Measurements from ENCODE around the gene TRIM45. TPM values are rescaled to one million over a fixed set of nuclear protein-coding genes. Genes with fewer than 3 reads are reported as not detected.

Gene TRIM45
- total RNA-seq, 4 donors from 2014 or later: 1.8 to 28.9 (median 4.4) TPM

GRCh38 chr1:117066367-117066766 lies 55.2 kb downstream of the TRIM45 start:
- Histone ChIP-seq H3K36me3 (no peaks in the 10 kb centered on the region), H3K4me1 (no peaks in the 10 kb centered on the region), H3K4me3 (no peak overlapping the region), H3K27ac (no peak overlapping the region), H3K27me3 (no peaks in the 10 kb centered on the region), H3K9me3 (no peaks in the 10 kb centered on the region)
- TF ChIP-seq CTCF (IDR thresholded peaks at IDR 0.05) (no peak), POLR2A (IDR thresholded peaks at IDR 0.05) (no peak)
- DNase-seq: no peak

GRCh38 chr1:117061986-117062415 lies 59.5 kb downstream of the TRIM45 start:
- no peaks in the 10 kb centered on the region for H3K9me3 ChIP-seq
- TF ChIP-seq POLR2A (IDR thresholded peaks at IDR 0.05): no peak
- TF ChIP-seq CTCF (IDR thresholded peaks at IDR 0.05): no peak
- no peak overlapping the region for H3K27ac ChIP-seq
- DNase-seq: no peak
- no peaks in the 10 kb centered on the region for H3K36me3 ChIP-seq
- H3K27me3 ChIP-seq: no peaks in the 10 kb centered on the region
- H3K4me3 ChIP-seq: no peak overlapping the region
- H3K4me1 ChIP-seq: peaks cover 0 to 7% (median 0%) of the 10 kb centered on the region in 4 donors

Small RNAs within 50 kb of the gene (small RNA-seq; reads per million reads assigned to genes)
- 0.64 to 2.4 reads per million in 2 donors for gene MIR942

Other genes starting within 250 kb of the TRIM45 start
- gene PTGFRN, start 211.8 kb downstream of the TRIM45 start, total RNA-seq: 10 to 100 TPM; 20.6 to 66.6 (median 54.3) TPM
- gene CD101, start 120.0 kb downstream of the TRIM45 start, total RNA-seq: 10 to 100 TPM in 1 of 4 donors, 1 to 10 TPM in 2, under 1 TPM in 1; 0.85 to 12.4 (median 3.5) TPM
- gene TTF2, start 61.4 kb downstream of the TRIM45 start, total RNA-seq: 10 to 100 TPM; 12.1 to 59.4 (median 28.5) TPM
- not detected for gene VTCN1, start 89.2 kb upstream of the TRIM45 start, total RNA-seq
- gene MAN1A2, start 245.7 kb upstream of the TRIM45 start, total RNA-seq: 10 to 100 TPM; 43.2 to 53.8 (median 49.4) TPM